GM19395 (cell line): ENCODE results near the gene IQSEC2.

Experiments
- ATAC-seq: cut with Tn5 transposase; IDR thresholded peaks from one replicate; pipeline ENCODE4 v1.9.1; 2021; ENCODE audit warnings: mild to moderate bottlenecking, moderate library complexity; ENCODE audit not compliant: unreplicated experiment

IQSEC2 gene

GRCh38 chrX:53269536-53270107, 11.8 kb downstream of the IQSEC2 start:
- ATAC-seq, result no peak

GRCh38 chrX:53268173-53268572, 13.2 kb downstream of the IQSEC2 start:
- no peak for ATAC-seq

GRCh38 chrX:53266914-53267313, 14.5 kb downstream of the IQSEC2 start:
- no peak for ATAC-seq

- no peak for ATAC-seq
Observed at GRCh38 chrX:53265771-53266574, 15.4 kb downstream of the IQSEC2 start.

- ATAC-seq, result no peak
Observed at GRCh38 chrX:53263597-53264094, 17.7 kb downstream of the IQSEC2 start.

GRCh38 chrX:53262918-53263394, 18.4 kb downstream of the IQSEC2 start:
- ATAC-seq, result no peak

GRCh38 chrX:53262189-53262917, 19.0 kb downstream of the IQSEC2 start:
- ATAC-seq, result no peak

- ATAC-seq, result no peak
Observed at GRCh38 chrX:53261355-53261972, 19.9 kb downstream of the IQSEC2 start.

GRCh38 chrX:53260836-53261235, 20.5 kb downstream of the IQSEC2 start:
- ATAC-seq, result no peak

GRCh38 chrX:53257670-53258423, 23.5 kb downstream of the IQSEC2 start:
- ATAC-seq, result no peak

- no peak for ATAC-seq
Observed at GRCh38 chrX:53257166-53257565, 24.2 kb downstream of the IQSEC2 start.

GRCh38 chrX:53256446-53257041, 24.8 kb downstream of the IQSEC2 start:
- ATAC-seq, result no peak

- ATAC-seq, result no peak
Observed at GRCh38 chrX:53255738-53256191, 25.6 kb downstream of the IQSEC2 start.

GRCh38 chrX:53254570-53255461, 26.6 kb downstream of the IQSEC2 start:
- no peak for ATAC-seq

GRCh38 chrX:53253293-53254020, 27.9 kb downstream of the IQSEC2 start:
- ATAC-seq, result no peak

- ATAC-seq, result no peak
Observed at GRCh38 chrX:53251307-53251706, 30.1 kb downstream of the IQSEC2 start.

GRCh38 chrX:53250556-53250955, 30.8 kb downstream of the IQSEC2 start:
- ATAC-seq, result no peak

- ATAC-seq, result no peak
Observed at GRCh38 chrX:53249408-53250042, 31.9 kb downstream of the IQSEC2 start.
